Ovary (tissue), 9 donors: Measurements from ENCODE around the gene GSK3A. TPM values are rescaled to one million over a fixed set of nuclear protein-coding genes. Genes with fewer than 3 reads are reported as not detected.
A peak's percentile ranks its signal among the peaks of the same experiment; 100 is the strongest.

Experiments
- DNase-seq, 5 donors: peaks; one replicate each; pipeline ENCODE4 v3.0.0-alpha.2; 2019 to 2020
- H3K27ac ChIP-seq, 2 donors: fragments of 200-600 bp; one replicate each; pipeline versions ENCODE4 v1.5.1 to v1.8.0; 2019 to 2022
- H3K27me3 ChIP-seq: fragments of 200-600 bp; one replicate; pipeline ENCODE4 v1.8.0; 2022
- H3K36me3 ChIP-seq: fragments of 200-600 bp; sonication (generic); one replicate; pipeline ENCODE4 v1.5.1; 2019
- H3K4me1 ChIP-seq: one replicate; pipeline ENCODE4 v1.8.1; 2013; ENCODE audit warnings: mild to moderate bottlenecking, moderate library complexity; ENCODE audit not compliant: insufficient read depth
- H3K4me3 ChIP-seq: fragments of 200-600 bp; sonication (generic); one replicate; pipeline ENCODE4 v1.5.1; 2017
- H3K9me3 ChIP-seq, 2 donors: fragments of 200-600 bp in 1 of 2; sonication (generic) in 1 of 2; one replicate each; pipeline versions ENCODE4 v1.5.1 to v1.8.1; 2013 to 2019; ENCODE audit warnings: mild to moderate bottlenecking in 1 of 2, moderate library complexity in 1 of 2
- CTCF ChIP-seq, 3 donors: fragments of 450-650 bp in 2 of 3; fragments of 200-600 bp in 1 of 3; IDR thresholded peaks; one replicate each; pipeline versions ENCODE4 v1.5.1 to v1.8.0; 2016 to 2022; ENCODE audit warnings: antibody characterized with exemption in 3 of 3, mild to moderate bottlenecking in 1 of 3
- EP300 ChIP-seq: sonication (generic); formaldehyde crosslinking; IDR thresholded peaks from one replicate; pipeline ENCODE4 v1.6.1; 2017; ENCODE audit warnings: antibody characterized with exemption
- POLR2A ChIP-seq: fragments of 450-650 bp; IDR thresholded peaks from one replicate; pipeline ENCODE4 v1.6.1; 2017; ENCODE audit warnings: antibody characterized with exemption, mild to moderate bottlenecking, moderate library complexity
- WGBS, 3 donors: extraction: QIAGEN DNeasy Blood & Tissue Kit in 1 of 3; methylation state at CpG; one replicate each; pipeline versions ENCODE4 v1.1.5 to v1.1.7; 2013 to 2017; 5-methylcytosine and 5-hydroxymethylcytosine counted together
- intact Hi-C, 4 donors: fragments of 100-400 bp; cut with DNase I; formaldehyde crosslinking; loops; one replicate each; pipeline versions ENCODE4 v1.11.0 to v1.15.1; 2022 to 2023
- polyA plus RNA-seq, 2 donors: library from polyadenylated mRNA; stranded (reverse); fragments of 200-250 nt in 1 of 2; fragments of 350-450 nt in 1 of 2; fragmentation: Illumina TruSeq in 1 of 2; extraction: RNeasy Lipid Tissue Mini Kit (QIAGEN cat#74804) in 1 of 2; gene quantifications; one replicate each; pipeline ENCODE4 v1.2.3, GENCODE V29; 2013 to 2014
- total RNA-seq, 7 donors: library from RNA; depleted of rRNA in 2 of 7; stranded (reverse); fragments of >200 nt in 2 of 7; fragmentation: NEBNext Ultra II Directional in 3 of 7; extraction: Animal tissue kit (Norgen Biotek cat#: 25700) in 3 of 7; gene quantifications; one replicate each; pipeline versions ENCODE4 v1.1.0 to v1.2.4, GENCODE V29; 2016 to 2023
- donor health status: DM: no; HTN: no; CAD: no; lungs with moderate emphysema.
- donor health status: DM: no; HTN: no; CAD: no.
- donor health status: Bipolar disorder and iron deficiency.
- donor health status: DM: yes; HTN: yes; CAD: no.
- donor health status: DM: no; HTN: no; CAD: no.
- donor health status: DM: yes; HTN: yes; CAD: no.

The GSK3A gene
- total and polyA plus RNA-seq, 9 donors = 16.0 to 40.9 (median 34.9) TPM

GRCh38 chr19:42251572-42252358 is 9.4 kb upstream of the GSK3A start:
- no peak for TF ChIP-seq EP300
- TF ChIP-seq POLR2A = no peak
- Histone ChIP-seq H3K27ac (peak overlapping the region; percentile 97 to 99), H3K4me1 (peaks cover 23% of the 10 kb centered on the region), H3K36me3 (no peaks in the 10 kb centered on the region), H3K9me3 (no peaks in the 10 kb centered on the region), H3K27me3 (no peaks in the 10 kb centered on the region), H3K4me3 (peak overlapping the region; percentile 73)
- intact Hi-C loops = no loop called here
- DNase-seq = peak in 4 of 5 donors; percentile 39 to 52 (median 50)
- 67 to 73% (median 71%) methylated on average over 4 of the region's 4 CpGs for WGBS, 3 donors

- peak in 4 of 5 donors; percentile 26 to 71 (median 65) for DNase-seq
- Histone ChIP-seq H3K4me1 (peaks cover 31% of the 10 kb centered on the region), H3K9me3 (no peaks in the 10 kb centered on the region), H3K27me3 (no peaks in the 10 kb centered on the region), H3K4me3 (no peak overlapping the region), H3K36me3 (no peaks in the 10 kb centered on the region), H3K27ac (peak overlapping the region; percentile 42 to 44)
- TF ChIP-seq EP300 (no peak), POLR2A (no peak), CTCF (IDR thresholded peaks at IDR 0.05) (no peak)
- intact Hi-C loops = no loop called here
- WGBS, 3 donors = 21 to 24% (median 23%) methylated on average over 19 of the region's 19 CpGs
Observed at GRCh38 chr19:42250666-42251531, 8.5 kb upstream of the GSK3A start.

- H3K36me3 ChIP-seq = no peaks in the 10 kb centered on the region
- no peak for TF ChIP-seq EP300
- no peak for TF ChIP-seq CTCF (IDR thresholded peaks at IDR 0.05)
- TF ChIP-seq POLR2A = no peak
- H3K4me1 ChIP-seq = peaks cover 33% of the 10 kb centered on the region
- no peaks in the 10 kb centered on the region for H3K9me3 ChIP-seq
- WGBS, 3 donors = 52 to 65% (median 62%) methylated on average over 15 of the region's 15 CpGs
- peak overlapping the region; percentile 42 to 44 for H3K27ac ChIP-seq
- intact Hi-C loops = no loop called here
- DNase-seq = peak in 3 of 5 donors; percentile 24 to 49 (median 47)
- H3K4me3 ChIP-seq = no peak overlapping the region
- no peaks in the 10 kb centered on the region for H3K27me3 ChIP-seq
Observed at GRCh38 chr19:42250183-42250665, 7.8 kb upstream of the GSK3A start.

GRCh38 chr19:42249769-42250168 is 7.4 kb upstream of the GSK3A start:
- 74 to 77% (median 77%) methylated on average over 6 of the region's 6 CpGs for WGBS, 3 donors
- H3K4me3 ChIP-seq = no peak overlapping the region
- intact Hi-C loops = loop anchor here (5.0 to 10.0 kb wide), 3 partner anchors 38 to 145 kb away; partner anchors contain the start of gene CNFN (in 1 of the 4)

More at GRCh38 chr19:42249769-42250168, 7.4 kb upstream of the GSK3A start:
- Histone ChIP-seq H3K27me3 (no peaks in the 10 kb centered on the region), H3K4me1 (peaks cover 33% of the 10 kb centered on the region), H3K27ac (no peak overlapping the region), H3K36me3 (no peaks in the 10 kb centered on the region), H3K9me3 (no peaks in the 10 kb centered on the region)
- TF ChIP-seq CTCF (IDR thresholded peaks at IDR 0.05) (no peak), EP300 (no peak), POLR2A (no peak)
- no peak for DNase-seq
